HCT116 (cell line): ENCODE data around the gene TMEM121B.

Experiments
- CTCF ChIP-seq, 3 experiments: fragments of 200-600 bp in 1 of 3; sonication (generic) in 1 of 3; IDR thresholded peaks in 2 of 3; conservative IDR thresholded peaks in 1 of 3; 2 replicates each; pipeline ENCODE4 v1.5.1; 2012 to 2017; ENCODE audit warnings: low read depth in 2 of 3, low read length in 2 of 3, antibody characterized with exemption in 1 of 3, borderline replicate concordance in 1 of 3, control low read depth in 1 of 3, mild to moderate bottlenecking in 1 of 3, mixed read lengths in 1 of 3, mixed run types in 1 of 3, moderate library complexity in 1 of 3; ENCODE audit not compliant: insufficient read depth in 1 of 3
- EZH2 ChIP-seq: fragments of 200-600 bp; sonication (generic); IDR thresholded peaks from 2 replicates; pipeline ENCODE4 v1.6.1; 2017; ENCODE audit warnings: antibody characterized with exemption, mixed run types
- POLR2A ChIP-seq: IDR thresholded peaks from 2 replicates; pipeline ENCODE4 v1.7.0; 2011; ENCODE audit warnings: borderline replicate concordance; ENCODE audit not compliant: insufficient read depth, insufficient read length; ENCODE audit errors: extremely low read depth
- TCF7L2 ChIP-seq: IDR thresholded peaks from 2 replicates; pipeline ENCODE4 v1.7.0; 2011; ENCODE audit warnings: borderline replicate concordance, inconsistent platforms; ENCODE audit not compliant: insufficient read depth, insufficient read length; ENCODE audit errors: extremely low read depth
- TF ChIP-seq, protein P1 (sequence below): IDR thresholded peaks from 2 replicates; pipeline ENCODE4 v1.6.1; 2012; ENCODE audit warnings: low read depth
- TF ChIP-seq, protein P2 (sequence below): IDR thresholded peaks from 2 replicates; pipeline ENCODE4 v1.6.1; 2012

DNA sequence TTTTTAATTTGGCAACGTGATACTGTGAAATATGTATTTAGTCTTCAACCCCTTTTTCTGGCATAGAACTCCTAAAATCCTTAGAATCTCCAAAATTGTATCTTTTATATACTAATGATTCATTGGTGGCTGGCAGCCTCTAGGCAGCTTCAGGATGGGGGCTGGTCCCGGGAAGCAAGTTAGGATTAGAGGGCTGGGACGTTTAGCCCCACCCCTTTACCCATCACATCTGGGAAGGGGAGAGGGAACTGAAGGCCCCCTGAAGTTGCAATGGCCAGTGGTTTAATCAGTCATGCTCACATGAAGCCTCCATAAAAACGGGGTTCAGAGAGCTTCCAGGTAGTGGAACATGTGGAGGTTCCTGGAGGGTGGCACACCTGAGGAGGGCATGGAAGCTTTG, 29.3 kb downstream of the TMEM121B start:
- TF ChIP-seq EZH2 (no peak), TCF7L2 (no peak), POLR2A (no peak), CTCF (IDR thresholded peaks at IDR 0.05 in 2 of 3, conservative IDR thresholded peaks at IDR 0.05 in 1 of 3; ENCODE audit: borderline replicate concordance in 1 of 3, insufficient read depth in 1 of 3, low read depth in 2 of 3, low read length in 2 of 3) (no peak)
- TF ChIP-seq, protein P1, sequence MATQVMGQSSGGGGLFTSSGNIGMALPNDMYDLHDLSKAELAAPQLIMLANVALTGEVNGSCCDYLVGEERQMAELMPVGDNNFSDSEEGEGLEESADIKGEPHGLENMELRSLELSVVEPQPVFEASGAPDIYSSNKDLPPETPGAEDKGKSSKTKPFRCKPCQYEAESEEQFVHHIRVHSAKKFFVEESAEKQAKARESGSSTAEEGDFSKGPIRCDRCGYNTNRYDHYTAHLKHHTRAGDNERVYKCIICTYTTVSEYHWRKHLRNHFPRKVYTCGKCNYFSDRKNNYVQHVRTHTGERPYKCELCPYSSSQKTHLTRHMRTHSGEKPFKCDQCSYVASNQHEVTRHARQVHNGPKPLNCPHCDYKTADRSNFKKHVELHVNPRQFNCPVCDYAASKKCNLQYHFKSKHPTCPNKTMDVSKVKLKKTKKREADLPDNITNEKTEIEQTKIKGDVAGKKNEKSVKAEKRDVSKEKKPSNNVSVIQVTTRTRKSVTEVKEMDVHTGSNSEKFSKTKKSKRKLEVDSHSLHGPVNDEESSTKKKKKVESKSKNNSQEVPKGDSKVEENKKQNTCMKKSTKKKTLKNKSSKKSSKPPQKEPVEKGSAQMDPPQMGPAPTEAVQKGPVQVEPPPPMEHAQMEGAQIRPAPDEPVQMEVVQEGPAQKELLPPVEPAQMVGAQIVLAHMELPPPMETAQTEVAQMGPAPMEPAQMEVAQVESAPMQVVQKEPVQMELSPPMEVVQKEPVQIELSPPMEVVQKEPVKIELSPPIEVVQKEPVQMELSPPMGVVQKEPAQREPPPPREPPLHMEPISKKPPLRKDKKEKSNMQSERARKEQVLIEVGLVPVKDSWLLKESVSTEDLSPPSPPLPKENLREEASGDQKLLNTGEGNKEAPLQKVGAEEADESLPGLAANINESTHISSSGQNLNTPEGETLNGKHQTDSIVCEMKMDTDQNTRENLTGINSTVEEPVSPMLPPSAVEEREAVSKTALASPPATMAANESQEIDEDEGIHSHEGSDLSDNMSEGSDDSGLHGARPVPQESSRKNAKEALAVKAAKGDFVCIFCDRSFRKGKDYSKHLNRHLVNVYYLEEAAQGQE: no peak
- TF ChIP-seq, protein P2, sequence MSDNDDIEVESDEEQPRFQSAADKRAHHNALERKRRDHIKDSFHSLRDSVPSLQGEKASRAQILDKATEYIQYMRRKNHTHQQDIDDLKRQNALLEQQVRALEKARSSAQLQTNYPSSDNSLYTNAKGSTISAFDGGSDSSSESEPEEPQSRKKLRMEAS: no peak
